PC-3 (cell line): ENCODE data around the gene AGPAT1. TPM values are rescaled to one million over a fixed set of nuclear protein-coding genes. Genes with fewer than 3 reads are reported as not detected.

Experiments used
- ATAC-seq: fragments of 200-7000 bp; cut with Tn5 transposase; 2 replicates; pipeline ENCODE4 v1.9.1; 2020; ENCODE audit warnings: mild to moderate bottlenecking, moderate library complexity
- BruUV-seq: library from RNA; stranded (reverse); fragments of 400-500 nt; replicated peaks from 2 replicates; lab custom pipeline; 2021; lab: Mats Ljungman, UMichigan
- CTCF ChIA-PET: fragments of 300-600 bp; sonication (Branson Sonifier 250); formaldehyde crosslinking; loops from one replicate; lab custom pipeline; 2022; ENCODE audit warnings: antibody characterized with exemption; lab: Charles Lee
- POLR2A ChIA-PET: fragments of 300-600 bp; sonication (Branson Sonifier 250); formaldehyde crosslinking; loops from one replicate; lab custom pipeline; 2022; ENCODE audit warnings: antibody characterized with exemption; ENCODE audit not compliant: unreplicated experiment; lab: Charles Lee
- DNase-seq: peaks from one replicate; pipeline ENCODE4 v3.0.0-alpha.2; 2015
- H2AFZ ChIP-seq: fragments of 300-600 bp; sonication (generic); 2 replicates; pipeline ENCODE4 v1.6.0; 2016; ENCODE audit warnings: antibody characterized with exemption, low read length
- H3F3A ChIP-seq: fragments of 300-600 bp; sonication (generic); one replicate; pipeline ENCODE4 v1.6.0; 2017; ENCODE audit warnings: antibody characterized with exemption, low read length, control low read depth, mild to moderate bottlenecking; ENCODE audit not compliant: unreplicated experiment
- H3K27ac ChIP-seq: fragments of 300-600 bp; sonication (generic); 2 replicates; pipeline ENCODE4 v1.5.1; 2016; ENCODE audit warnings: mild to moderate bottlenecking, low read length
- H3K27me3 ChIP-seq: fragments of 300-600 bp; sonication (generic); 2 replicates; pipeline ENCODE4 v1.6.1; 2016; ENCODE audit warnings: low read length, mixed read lengths
- H3K36me3 ChIP-seq: fragments of 300-600 bp; sonication (generic); 2 replicates; pipeline ENCODE4 v1.6.1; 2016; ENCODE audit warnings: low read depth, mixed run types, low read length, mixed read lengths
- H3K4me1 ChIP-seq: fragments of 300-600 bp; sonication (generic); 2 replicates; pipeline ENCODE4 v1.5.1; 2016; ENCODE audit warnings: low read length; ENCODE audit not compliant: insufficient read depth
- H3K4me2 ChIP-seq: fragments of 300-600 bp; sonication (generic); 2 replicates; pipeline ENCODE4 v1.6.0; 2016; ENCODE audit warnings: low read length
- H3K4me3 ChIP-seq: fragments of 300-600 bp; sonication (generic); 2 replicates; pipeline ENCODE4 v1.5.1; 2016; ENCODE audit warnings: mild to moderate bottlenecking, low read length, mixed read lengths
- H3K79me2 ChIP-seq: fragments of 300-600 bp; sonication (generic); 2 replicates; pipeline ENCODE4 v1.6.1; 2017; ENCODE audit warnings: low read length, mixed read lengths
- H3K9ac ChIP-seq: fragments of 300-600 bp; sonication (generic); 2 replicates; pipeline ENCODE4 v1.6.0; 2016; ENCODE audit warnings: mild to moderate bottlenecking, low read length
- H3K9me2 ChIP-seq: fragments of 300-600 bp; sonication (generic); replicated peaks from 2 replicates; pipeline ENCODE4 v1.6.1; 2016; ENCODE audit warnings: mixed run types, low read length, mixed read lengths
- H3K9me3 ChIP-seq: fragments of 300-600 bp; sonication (generic); 2 replicates; pipeline ENCODE4 v1.6.1; 2016; ENCODE audit warnings: low read length, mixed read lengths
- H4K20me1 ChIP-seq: fragments of 300-600 bp; sonication (generic); 2 replicates; pipeline ENCODE4 v1.6.1; 2016; ENCODE audit warnings: low read length, mixed read lengths
- CTCF ChIP-seq: fragments of 300-600 bp; sonication (generic); conservative IDR thresholded peaks from 2 replicates; pipeline ENCODE4 v1.5.1; 2017; ENCODE audit warnings: antibody characterized with exemption, low read depth, mild to moderate bottlenecking, low read length
- EZH2 ChIP-seq: fragments of 300-600 bp; sonication (generic); IDR thresholded peaks from one replicate; pipeline ENCODE4 v1.6.1; 2017; ENCODE audit warnings: antibody characterized with exemption, mild to moderate bottlenecking, low read length; ENCODE audit not compliant: unreplicated experiment
- EZH2phosphoT487 ChIP-seq: fragments of 300-600 bp; sonication (generic); IDR thresholded peaks from 2 replicates; pipeline ENCODE4 v1.6.1; 2018; ENCODE audit warnings: mild to moderate bottlenecking, antibody characterized with exemption, low read length, borderline replicate concordance
- intact Hi-C: fragments of 100-400 bp; cut with micrococcal nuclease; formaldehyde crosslinking; loops from 2 replicates; pipeline ENCODE4 v1.9.0; 2023
- total RNA-seq: library from RNA; depleted of rRNA; stranded (reverse); fragments of >200 nt; gene quantifications from 2 replicates; pipeline ENCODE4 v1.2.3, GENCODE V29; 2014

Gene AGPAT1
- total RNA-seq, 1 experiment from 2014 or later = 59.6 TPM

GRCh38 chr6:32149092-32149755 is 26.7 kb downstream of the AGPAT1 start:
- ChIA-PET CTCF (interaction anchor here (0.6 kb wide), 1 partner anchor 51 kb away, joined by 3 read pairs; no protein-coding TSS in a partner anchor), POLR2A (no interaction called here)
- H3K36me3 ChIP-seq = no peaks in the 10 kb centered on the region
- no peaks in the 10 kb centered on the region for H3F3A ChIP-seq
- H2AFZ ChIP-seq = no peak overlapping the region
- no peak for TF ChIP-seq EZH2
- TF ChIP-seq EZH2phosphoT487 = no peak
- TF ChIP-seq CTCF = no peak
- H3K4me2 ChIP-seq = no peak overlapping the region
- H3K4me1 ChIP-seq = peaks cover 7% of the 10 kb centered on the region
- H3K4me3 ChIP-seq = no peak overlapping the region
- H3K9me3 ChIP-seq = no peaks in the 10 kb centered on the region
- DNase-seq = no peak
- intact Hi-C loops = no loop called here
- H3K9me2 ChIP-seq = no peaks in the 10 kb centered on the region
- no peak for ATAC-seq
- no TSS peak for BruUV-seq
- no peak overlapping the region for H3K9ac ChIP-seq
- H3K27ac ChIP-seq = no peak overlapping the region
- peaks cover 3% of the 10 kb centered on the region for H3K79me2 ChIP-seq
- no peaks in the 10 kb centered on the region for H3K27me3 ChIP-seq
- H4K20me1 ChIP-seq = no peaks in the 10 kb centered on the region

GRCh38 chr6:32148289-32149091 is 27.4 kb downstream of the AGPAT1 start:
- Histone ChIP-seq H3K9me3 (no peaks in the 10 kb centered on the region), H3F3A (no peaks in the 10 kb centered on the region), H3K4me1 (peaks cover 7% of the 10 kb centered on the region), H3K27ac (no peak overlapping the region), H3K4me3 (no peak overlapping the region), H3K79me2 (no peaks in the 10 kb centered on the region), H3K4me2 (no peak overlapping the region), H4K20me1 (no peaks in the 10 kb centered on the region), H3K36me3 (no peaks in the 10 kb centered on the region), H2AFZ (no peak overlapping the region), H3K9ac (no peak overlapping the region), H3K27me3 (no peaks in the 10 kb centered on the region), H3K9me2 (no peaks in the 10 kb centered on the region)
- DNase-seq = no peak
- no peak for TF ChIP-seq EZH2phosphoT487
- no peak for TF ChIP-seq CTCF
- no peak for TF ChIP-seq EZH2
- intact Hi-C loops = no loop called here
- ChIA-PET CTCF (interaction anchor here (0.6 kb wide), 1 partner anchor 51 kb away, joined by 3 read pairs; no protein-coding TSS in a partner anchor), POLR2A (no interaction called here)
- no TSS peak for BruUV-seq
- no peak for ATAC-seq
